ENCODE data around the gene PIGP.

The PIGP gene

DNA sequence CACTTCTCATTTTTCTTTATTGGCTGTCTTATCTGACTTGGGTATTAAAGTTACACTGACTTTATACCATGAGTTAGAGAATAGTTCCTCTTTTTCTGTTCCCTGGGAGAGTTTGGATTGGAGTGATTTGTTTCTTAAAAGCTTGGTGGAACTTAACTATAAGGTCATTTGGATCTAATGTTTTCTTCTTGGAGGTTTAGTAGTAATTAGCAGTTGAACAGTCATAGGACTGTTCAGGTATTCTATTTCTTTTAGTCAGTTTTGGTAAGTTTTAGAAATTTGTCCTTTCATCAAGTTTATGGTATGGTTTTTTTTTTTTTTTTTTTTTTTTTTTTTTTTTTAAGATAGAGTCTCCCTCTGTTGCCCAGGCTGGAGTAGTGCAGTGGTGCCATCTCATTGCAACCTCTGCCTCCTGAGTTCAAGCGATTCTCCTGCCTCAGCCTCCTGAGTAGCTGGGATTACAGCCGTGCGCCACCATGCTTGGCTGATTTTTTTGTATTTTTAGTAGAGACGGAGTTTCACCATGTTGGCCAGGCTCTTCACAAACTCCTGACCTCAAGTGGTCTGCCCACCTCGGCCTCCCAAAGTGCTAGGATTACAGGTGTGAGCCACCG, 6.4 kb upstream of the PIGP start:
- no peak overlapping the region for H3K4me3 ChIP-seq (ENCODE audit: low read length)
- H3K79me2 ChIP-seq (ENCODE audit: low read length): peaks cover 96% of the 10 kb centered on the region
- H4K20me1 ChIP-seq (ENCODE audit: insufficient read depth, low read length): peaks cover 59% of the 10 kb centered on the region
- H3K9ac ChIP-seq (ENCODE audit: low read length): no peak overlapping the region
- TF ChIP-seq EZH2phosphoT487 (IDR thresholded peaks at IDR 0.05; ENCODE audit: low read depth): no peak
- TF ChIP-seq, protein P1, sequence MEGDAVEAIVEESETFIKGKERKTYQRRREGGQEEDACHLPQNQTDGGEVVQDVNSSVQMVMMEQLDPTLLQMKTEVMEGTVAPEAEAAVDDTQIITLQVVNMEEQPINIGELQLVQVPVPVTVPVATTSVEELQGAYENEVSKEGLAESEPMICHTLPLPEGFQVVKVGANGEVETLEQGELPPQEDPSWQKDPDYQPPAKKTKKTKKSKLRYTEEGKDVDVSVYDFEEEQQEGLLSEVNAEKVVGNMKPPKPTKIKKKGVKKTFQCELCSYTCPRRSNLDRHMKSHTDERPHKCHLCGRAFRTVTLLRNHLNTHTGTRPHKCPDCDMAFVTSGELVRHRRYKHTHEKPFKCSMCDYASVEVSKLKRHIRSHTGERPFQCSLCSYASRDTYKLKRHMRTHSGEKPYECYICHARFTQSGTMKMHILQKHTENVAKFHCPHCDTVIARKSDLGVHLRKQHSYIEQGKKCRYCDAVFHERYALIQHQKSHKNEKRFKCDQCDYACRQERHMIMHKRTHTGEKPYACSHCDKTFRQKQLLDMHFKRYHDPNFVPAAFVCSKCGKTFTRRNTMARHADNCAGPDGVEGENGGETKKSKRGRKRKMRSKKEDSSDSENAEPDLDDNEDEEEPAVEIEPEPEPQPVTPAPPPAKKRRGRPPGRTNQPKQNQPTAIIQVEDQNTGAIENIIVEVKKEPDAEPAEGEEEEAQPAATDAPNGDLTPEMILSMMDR (IDR thresholded peaks at IDR 0.05; ENCODE audit: low read depth, low read length): no peak; the same call in 1 of the 2 replicates
- no peaks in the 10 kb centered on the region for H3K27me3 ChIP-seq (ENCODE audit: low read depth, low read length)
- peaks cover 17% of the 10 kb centered on the region for H3K4me1 ChIP-seq (ENCODE audit: low read length)
- no peak overlapping the region for H3K4me2 ChIP-seq (ENCODE audit: low read length)
- no peak overlapping the region for H2AFZ ChIP-seq (ENCODE audit: low read depth, low read length)
- H3K9me3 ChIP-seq (ENCODE audit: insufficient read depth, low read length): no peaks in the 10 kb centered on the region
- H3K27ac ChIP-seq (ENCODE audit: low read length): no peak overlapping the region
- H3K36me3 ChIP-seq (replicated peaks; ENCODE audit: low read depth, low read length): peaks cover 5% of the 10 kb centered on the region

DNA sequence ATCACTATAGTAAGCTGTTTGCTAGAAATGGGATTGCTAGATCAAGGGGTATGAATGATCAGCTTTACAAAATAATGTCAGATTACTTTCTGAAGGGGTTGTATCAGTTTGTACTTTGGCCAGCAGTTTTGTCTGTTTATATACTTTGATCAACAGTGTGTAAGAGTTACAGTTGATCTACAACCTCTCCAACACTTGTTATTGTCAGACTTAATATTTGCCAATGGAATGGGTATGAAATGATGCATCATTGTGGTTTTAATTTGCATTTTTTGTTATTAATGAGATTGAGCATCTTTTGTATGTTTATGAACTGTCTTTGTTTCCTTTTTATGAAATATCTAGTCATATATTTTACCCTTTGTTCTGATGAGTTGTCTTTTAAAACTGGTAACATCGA, 4.5 kb upstream of the PIGP start:
- H3K4me3 ChIP-seq (ENCODE audit: low read length): no peak overlapping the region
- no peak overlapping the region for H3K4me2 ChIP-seq (ENCODE audit: low read length)
- H3K9ac ChIP-seq (ENCODE audit: low read length): no peak overlapping the region
- no peak for TF ChIP-seq EZH2phosphoT487 (IDR thresholded peaks at IDR 0.05; ENCODE audit: low read depth)
- TF ChIP-seq, protein P1 (IDR thresholded peaks at IDR 0.05; ENCODE audit: low read depth, low read length): no peak
- H4K20me1 ChIP-seq (ENCODE audit: insufficient read depth, low read length): peaks cover 42% of the 10 kb centered on the region
- no peaks in the 10 kb centered on the region for H3K27me3 ChIP-seq (ENCODE audit: low read depth, low read length)
- no peak overlapping the region for H3K27ac ChIP-seq (ENCODE audit: low read length)
- H3K4me1 ChIP-seq (ENCODE audit: low read length): peaks cover 17% of the 10 kb centered on the region
- H3K79me2 ChIP-seq (ENCODE audit: low read length): peaks cover 89% of the 10 kb centered on the region
- H3K9me3 ChIP-seq (ENCODE audit: insufficient read depth, low read length): no peaks in the 10 kb centered on the region
- no peak overlapping the region for H2AFZ ChIP-seq (ENCODE audit: low read depth, low read length)
- H3K36me3 ChIP-seq (replicated peaks; ENCODE audit: low read depth, low read length): peaks cover 3% of the 10 kb centered on the region

DNA sequence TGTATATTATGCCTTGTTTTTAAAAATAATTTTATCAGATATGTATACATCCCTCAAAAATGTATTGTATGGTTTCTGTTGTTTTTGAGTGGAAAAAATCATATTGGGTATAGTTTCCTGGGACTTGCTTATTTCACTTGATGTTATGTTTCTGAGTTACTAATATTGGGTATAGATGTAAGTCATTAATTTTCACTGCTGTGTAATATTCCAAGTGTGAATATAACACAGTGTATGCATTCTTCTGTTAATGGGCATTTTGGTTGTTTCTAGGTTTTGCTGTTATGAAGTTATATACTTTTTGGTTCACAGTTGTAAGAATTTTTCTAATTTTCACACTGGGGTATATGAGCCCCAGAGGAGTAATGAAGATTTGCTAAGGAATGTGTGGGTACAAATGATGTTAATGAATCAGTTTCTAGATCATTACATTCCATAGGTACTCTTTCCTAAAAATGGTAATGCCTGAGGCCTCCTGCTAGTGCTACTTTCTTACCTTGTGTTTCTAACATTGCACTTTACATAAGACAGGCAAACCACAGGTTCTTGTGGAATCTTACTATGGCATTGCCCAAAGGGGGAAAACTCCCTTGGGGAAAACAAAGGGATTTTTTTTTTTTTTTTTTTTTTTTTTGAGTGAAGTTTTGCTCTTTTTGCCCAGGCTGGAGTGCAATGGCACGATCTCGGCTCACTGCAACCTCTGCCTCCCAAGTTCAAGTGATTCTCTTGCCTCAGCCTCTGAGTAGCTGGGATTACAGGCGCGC, 3.4 kb upstream of the PIGP start:
- H3K4me1 ChIP-seq (ENCODE audit: low read length): peaks cover 24% of the 10 kb centered on the region
- no peak overlapping the region for H2AFZ ChIP-seq (ENCODE audit: low read depth, low read length)
- H3K9ac ChIP-seq (ENCODE audit: low read length): no peak overlapping the region
- H3K4me2 ChIP-seq (ENCODE audit: low read length): no peak overlapping the region
- no peaks in the 10 kb centered on the region for H3K27me3 ChIP-seq (ENCODE audit: low read depth, low read length)
- no peaks in the 10 kb centered on the region for H3K36me3 ChIP-seq (replicated peaks; ENCODE audit: low read depth, low read length)
- H4K20me1 ChIP-seq (ENCODE audit: insufficient read depth, low read length): peaks cover 37% of the 10 kb centered on the region
- H3K27ac ChIP-seq (ENCODE audit: low read length): no peak overlapping the region
- H3K79me2 ChIP-seq (ENCODE audit: low read length): peaks cover 88% of the 10 kb centered on the region
- no peaks in the 10 kb centered on the region for H3K9me3 ChIP-seq (ENCODE audit: insufficient read depth, low read length)
- TF ChIP-seq, protein P1 (IDR thresholded peaks at IDR 0.05; ENCODE audit: low read depth, low read length): no peak
- TF ChIP-seq EZH2phosphoT487 (IDR thresholded peaks at IDR 0.05; ENCODE audit: low read depth): no peak
- no peak overlapping the region for H3K4me3 ChIP-seq (ENCODE audit: low read length)

DNA sequence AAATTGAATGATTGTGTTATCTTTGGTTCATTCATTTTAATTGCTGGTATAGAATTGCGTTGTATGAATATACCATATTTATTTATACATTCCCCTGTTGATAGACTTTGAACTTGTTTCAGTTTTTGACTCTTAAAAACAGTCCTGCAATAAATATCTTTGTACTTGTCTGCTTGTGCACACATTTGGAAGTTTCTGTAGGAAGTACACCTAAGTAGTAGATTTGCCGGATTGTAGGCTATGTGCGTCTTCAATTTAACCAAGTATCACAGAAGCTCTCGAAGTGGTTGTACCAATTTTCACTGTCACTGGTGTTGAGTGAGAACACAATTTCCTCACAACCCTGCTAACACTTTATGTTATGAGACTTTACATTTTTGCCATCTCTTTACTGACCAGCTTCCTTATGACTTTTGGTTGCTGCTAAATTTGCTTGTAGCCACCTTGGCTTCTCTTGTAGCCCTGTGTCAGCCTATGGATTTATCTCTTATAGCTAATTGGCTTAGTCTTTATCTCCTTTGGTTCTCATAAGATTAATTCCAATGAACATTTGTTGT, 2.4 kb upstream of the PIGP start:
- H4K20me1 ChIP-seq (ENCODE audit: insufficient read depth, low read length): peaks cover 34% of the 10 kb centered on the region
- peak overlapping the region; percentile 87 for H3K4me3 ChIP-seq (ENCODE audit: low read length)
- no peak overlapping the region for H2AFZ ChIP-seq (ENCODE audit: low read depth, low read length)
- H3K36me3 ChIP-seq (replicated peaks; ENCODE audit: low read depth, low read length): peaks cover 1% of the 10 kb centered on the region
- no peak overlapping the region for H3K9ac ChIP-seq (ENCODE audit: low read length)
- peaks cover 24% of the 10 kb centered on the region for H3K4me1 ChIP-seq (ENCODE audit: low read length)
- TF ChIP-seq, protein P1 (IDR thresholded peaks at IDR 0.05; ENCODE audit: low read depth, low read length): no peak
- TF ChIP-seq EZH2phosphoT487 (IDR thresholded peaks at IDR 0.05; ENCODE audit: low read depth): no peak
- peaks cover 81% of the 10 kb centered on the region for H3K79me2 ChIP-seq (ENCODE audit: low read length)
- H3K4me2 ChIP-seq (ENCODE audit: low read length): peak overlapping the region; percentile 85
- no peaks in the 10 kb centered on the region for H3K27me3 ChIP-seq (ENCODE audit: low read depth, low read length)
- no peaks in the 10 kb centered on the region for H3K9me3 ChIP-seq (ENCODE audit: insufficient read depth, low read length)
- H3K27ac ChIP-seq (ENCODE audit: low read length): no peak overlapping the region
